Fibroblast of skin of right biceps (primary cell): Measurements from ENCODE around the gene MACROD2.
A peak's percentile ranks its signal among the peaks of the same experiment; 100 is the strongest.

ENCODE experiments used
- DNase-seq: peaks from one replicate; pipeline ENCODE4 v3.0.0-alpha.2; 2013

The MACROD2 gene

DNA sequence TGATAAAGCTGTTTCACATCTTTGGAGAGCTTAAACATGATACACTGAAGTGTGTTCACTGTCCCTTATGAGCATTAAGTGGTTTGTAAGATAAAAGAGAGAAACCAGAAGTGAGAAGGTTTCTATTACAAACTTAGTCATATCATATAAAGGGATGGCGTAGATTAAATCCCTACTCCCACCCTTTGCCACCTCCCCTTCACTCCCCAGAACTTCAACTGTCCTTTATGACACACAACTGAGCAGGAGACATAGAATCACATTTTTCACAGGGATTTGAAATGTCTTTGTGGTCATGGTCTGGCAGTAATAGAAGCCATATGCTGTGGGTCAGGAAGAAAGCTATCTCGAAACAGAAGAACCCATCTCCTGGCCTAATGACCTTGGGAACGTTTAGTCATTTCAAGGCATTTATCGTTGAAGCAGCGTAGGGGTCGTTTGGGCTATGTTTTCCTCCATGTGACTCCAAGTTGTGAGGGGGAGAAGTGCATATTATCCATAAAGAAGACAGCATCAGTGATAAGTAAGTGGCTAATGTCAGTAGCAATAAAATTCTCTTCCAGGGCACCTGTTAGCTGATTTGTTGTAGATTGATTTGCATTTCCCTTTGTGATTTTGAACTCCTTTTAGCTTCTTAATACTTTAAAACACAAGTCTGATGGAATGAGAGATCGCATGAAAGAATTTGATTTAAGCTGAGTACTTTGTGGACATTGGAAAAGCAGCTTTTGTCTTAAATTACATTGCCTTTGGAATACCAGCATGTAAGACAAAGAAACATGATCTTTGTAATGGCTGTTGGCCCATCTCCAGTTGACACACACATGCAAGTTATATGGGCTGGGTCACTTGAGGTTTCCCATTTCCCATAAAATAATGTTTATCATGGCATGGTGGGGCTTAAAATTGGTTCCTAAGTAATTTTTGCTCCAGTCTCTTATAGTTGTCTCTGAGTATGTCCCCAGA lies 843.6 kb downstream of the MACROD2 start:
- peak; percentile 77 for DNase-seq

DNA sequence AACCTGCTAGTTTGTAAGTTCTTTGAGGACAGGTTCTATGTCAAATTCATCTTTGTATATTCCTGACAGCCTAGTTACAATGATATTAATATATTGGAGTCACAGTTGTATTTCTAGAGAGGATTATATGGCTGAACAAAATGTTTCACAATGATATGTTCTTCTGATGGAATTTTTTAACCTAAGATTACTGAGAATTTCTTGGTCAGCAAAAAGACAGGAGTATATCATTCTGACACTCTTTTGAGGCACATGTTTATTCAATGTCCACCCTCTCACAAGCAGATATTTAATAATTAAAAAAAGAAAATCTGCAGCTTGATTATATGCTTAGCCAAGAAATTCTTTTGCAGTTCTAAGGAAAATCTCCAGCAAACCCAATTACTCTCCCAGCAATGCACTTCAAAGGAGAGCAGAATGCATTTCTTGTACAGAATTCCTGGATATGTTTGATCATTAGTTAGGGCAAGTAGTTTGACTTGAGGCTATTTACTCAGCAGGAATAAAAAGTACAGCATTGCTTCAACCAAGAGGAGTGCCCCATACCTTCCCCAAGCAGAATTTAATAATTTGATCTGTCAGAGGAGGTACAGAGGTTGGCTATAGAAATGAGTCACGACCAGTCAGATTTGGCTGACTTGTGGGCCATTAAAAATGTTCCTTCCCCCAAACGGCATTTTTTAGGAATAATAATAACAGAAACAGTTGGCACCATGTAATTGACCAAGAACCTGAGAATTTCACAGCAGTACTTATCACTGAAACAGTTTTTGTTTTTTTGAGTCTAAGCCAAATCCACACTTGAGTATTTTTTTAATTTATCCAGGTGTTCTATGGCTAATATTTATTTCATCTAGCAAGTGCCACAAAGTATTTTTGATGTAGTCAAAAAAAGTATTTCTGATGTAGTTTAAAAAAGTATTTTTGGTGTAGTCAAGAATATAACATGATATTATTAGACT lies 850.2 kb downstream of the MACROD2 start:
- DNase-seq, result no peak

DNA sequence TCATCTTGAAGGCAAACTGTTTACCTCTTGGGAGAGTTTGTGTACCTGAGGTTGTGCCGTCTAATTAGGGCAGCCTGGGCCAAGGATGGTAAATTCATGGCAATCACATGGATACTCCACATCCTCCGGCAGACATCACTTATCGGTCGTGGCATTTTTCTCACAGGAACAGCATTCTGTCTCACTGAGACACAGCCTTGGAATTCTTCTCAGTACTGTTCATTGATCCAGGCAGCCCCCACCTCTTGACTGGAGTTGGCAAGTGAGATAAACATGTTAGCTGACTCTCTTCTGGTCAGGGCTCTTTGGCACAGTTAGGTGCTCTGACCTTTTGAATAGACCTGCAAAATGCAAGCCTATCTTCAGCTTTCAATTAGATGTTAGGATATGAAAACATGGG lies 853.5 kb downstream of the MACROD2 start:
- peak; percentile 10 for DNase-seq

DNA sequence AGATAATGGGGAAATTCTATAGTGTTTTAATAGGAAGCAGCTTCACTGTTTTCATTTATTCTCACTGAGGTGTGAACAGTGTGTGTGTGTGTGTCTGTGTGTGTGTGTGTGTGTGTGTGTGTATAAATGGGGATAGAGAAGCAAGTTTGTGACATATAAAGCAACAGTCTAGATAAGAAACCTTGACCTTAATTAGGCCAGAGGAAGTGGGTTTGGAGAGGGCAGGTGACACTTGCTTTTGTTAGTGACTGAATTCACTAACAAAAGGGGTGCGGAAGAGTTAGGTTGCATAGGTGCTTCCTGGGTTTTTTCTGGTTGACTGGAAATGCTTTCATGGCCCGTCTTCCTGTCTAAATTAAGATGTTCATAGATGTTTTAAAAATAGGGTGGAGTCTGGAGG lies 857.8 kb downstream of the MACROD2 start:
- DNase-seq, result no peak

DNA sequence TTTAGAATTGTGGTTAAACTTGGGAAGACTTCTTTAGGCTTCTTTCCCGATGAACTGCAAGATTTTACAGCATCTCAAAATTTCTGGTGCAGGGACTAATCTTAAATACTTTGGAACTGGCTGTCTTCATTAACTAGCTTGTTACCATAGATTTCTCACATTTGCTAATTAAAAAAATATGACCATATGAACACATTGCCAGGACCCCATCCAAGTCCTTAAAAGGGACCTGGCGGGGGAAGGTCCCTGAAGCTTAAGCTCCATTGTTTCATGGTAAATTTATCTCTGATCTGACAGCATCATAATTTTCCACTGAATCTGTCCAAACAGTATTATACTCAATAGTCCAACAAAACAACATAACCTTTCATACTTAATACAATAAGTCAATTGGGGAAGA lies 859.9 kb downstream of the MACROD2 start:
- no peak for DNase-seq

DNA sequence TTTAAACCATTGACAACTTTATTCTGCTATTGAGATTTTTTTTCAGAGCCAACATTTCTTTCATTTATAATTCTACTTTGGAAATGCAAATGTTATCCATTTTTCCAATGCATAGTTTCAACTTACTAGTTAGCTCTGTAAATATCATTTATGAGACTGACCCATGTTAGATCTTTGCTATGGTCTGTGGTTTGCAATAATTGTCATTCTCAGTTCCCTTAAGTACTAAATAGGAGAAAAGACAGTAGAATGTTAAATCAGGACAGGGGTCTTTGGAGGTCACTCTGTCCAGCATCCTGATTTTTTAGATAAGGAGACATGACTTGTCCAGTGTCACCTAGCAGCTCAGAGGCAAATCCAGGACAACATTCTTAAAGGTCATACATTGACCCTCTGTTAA lies 864.3 kb downstream of the MACROD2 start:
- no peak for DNase-seq

DNA sequence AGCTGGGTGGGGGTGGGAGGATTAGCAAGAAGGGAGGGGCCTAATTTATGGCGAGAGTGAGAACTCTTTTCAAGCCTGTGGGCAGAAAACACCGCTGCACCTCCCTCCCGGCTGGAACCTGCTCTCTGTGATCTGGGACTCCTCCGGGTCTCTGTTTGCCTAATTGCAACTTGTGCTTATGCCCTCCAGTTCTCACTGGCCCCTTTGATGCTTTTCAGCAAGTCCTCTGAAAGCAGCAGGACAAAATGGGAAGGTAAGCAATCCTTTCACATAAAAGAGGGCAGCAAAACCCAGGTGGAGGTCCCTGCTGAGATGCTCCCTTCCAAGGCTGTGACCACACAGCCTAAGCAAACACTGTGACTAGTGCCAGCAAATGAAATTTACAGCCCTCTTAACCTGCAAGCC lies 865.1 kb downstream of the MACROD2 start:
- DNase-seq, result no peak

DNA sequence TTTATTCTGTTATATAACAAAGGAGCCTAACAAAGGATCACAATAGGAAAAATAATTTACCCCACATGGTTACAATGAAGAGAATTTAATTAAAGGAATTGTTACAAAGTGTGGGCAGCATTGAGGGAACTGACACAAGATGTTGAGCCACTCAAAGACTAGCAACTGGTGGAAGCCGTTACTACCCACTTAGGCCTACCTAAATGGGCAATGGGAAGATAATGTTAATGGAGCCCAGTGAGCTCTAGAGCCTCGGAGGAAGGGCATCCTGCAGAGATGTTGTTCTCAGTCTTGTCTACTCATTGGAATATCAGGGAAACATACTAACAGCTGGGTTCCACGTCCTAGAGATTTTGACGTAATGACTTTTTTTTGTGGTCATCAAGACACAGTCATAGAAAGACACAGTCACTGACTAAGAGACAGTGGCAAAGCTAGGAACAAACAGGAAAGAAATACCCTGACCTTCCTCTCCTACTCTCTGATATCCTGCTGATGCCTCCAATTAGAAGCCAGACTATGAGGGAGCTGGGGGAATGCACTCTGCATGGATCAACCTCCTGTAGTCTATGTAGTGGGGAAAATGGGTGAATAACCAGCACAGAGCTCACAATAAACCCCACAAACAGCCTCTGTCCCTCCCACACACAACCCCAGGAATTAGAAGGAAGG lies 865.8 kb downstream of the MACROD2 start:
- no peak for DNase-seq

DNA sequence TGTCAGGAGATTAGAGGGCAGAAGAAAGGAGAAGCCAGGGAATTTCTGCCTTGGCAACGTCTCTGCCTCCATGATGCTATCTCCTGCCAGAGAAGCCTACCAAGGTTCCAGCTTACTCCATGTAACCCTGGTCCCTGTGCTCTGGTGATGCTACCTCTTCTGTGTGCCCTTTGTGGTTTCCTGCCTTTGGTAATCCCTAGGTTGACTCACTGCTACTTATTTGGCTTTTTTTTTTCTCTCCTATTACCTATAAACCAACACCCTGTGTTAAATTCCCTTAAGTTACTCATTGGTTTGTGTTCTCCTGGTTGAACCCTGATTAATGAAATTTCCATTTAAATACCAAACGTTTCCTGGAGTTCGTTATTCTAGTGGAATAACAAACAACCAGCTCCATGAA lies 869.9 kb downstream of the MACROD2 start:
- peak; percentile 30 for DNase-seq

DNA sequence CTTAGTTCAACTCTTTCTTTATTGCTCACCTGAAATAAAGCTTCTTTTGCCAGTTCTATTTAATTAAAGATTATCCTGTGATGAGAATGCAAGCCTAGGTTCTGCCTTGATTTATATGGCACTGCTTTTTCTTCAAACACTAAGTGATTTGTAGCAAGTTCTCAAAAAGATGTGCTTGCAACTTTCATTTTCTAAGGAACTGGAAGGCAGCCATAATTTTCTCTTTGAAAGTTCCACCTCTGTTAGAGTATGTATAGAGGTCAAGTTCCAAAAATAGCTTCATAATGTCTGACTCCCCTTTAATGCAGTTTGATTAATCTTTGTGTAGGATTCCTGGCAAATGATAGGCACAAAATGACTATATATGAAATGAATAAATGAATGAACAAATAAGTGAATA lies 870.4 kb downstream of the MACROD2 start:
- no peak for DNase-seq

DNA sequence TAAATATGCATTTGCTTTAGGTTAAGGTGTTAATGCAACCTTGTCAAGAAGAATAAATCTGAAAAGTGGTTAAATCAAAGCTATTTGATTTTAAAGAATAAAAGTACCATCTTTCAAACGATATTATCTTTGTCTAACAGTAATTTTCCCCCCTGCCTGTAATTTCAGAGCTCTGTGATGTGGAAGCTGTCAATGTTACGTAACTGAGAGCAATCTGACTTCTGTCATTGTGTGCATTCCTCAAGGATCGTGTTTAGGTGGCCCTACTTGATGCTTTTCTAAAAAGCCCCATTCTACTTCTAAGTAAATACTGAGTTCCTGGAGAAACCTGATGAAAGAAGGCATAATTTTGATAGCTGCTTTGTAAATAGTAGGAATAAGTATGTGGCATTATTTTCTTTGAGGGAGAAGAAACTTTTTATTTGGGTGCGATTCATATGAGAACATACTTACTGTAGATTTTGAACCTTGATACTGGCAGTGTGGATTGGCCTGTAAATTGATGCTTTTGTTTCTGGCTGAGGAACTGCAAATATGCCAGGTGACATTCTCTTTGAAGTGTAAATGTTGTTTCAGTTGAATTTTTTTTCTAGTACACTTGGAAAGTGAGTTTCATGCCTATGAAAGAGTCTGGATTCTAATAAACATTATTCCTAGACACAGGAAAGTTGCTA lies 871.7 kb downstream of the MACROD2 start:
- no peak for DNase-seq

DNA sequence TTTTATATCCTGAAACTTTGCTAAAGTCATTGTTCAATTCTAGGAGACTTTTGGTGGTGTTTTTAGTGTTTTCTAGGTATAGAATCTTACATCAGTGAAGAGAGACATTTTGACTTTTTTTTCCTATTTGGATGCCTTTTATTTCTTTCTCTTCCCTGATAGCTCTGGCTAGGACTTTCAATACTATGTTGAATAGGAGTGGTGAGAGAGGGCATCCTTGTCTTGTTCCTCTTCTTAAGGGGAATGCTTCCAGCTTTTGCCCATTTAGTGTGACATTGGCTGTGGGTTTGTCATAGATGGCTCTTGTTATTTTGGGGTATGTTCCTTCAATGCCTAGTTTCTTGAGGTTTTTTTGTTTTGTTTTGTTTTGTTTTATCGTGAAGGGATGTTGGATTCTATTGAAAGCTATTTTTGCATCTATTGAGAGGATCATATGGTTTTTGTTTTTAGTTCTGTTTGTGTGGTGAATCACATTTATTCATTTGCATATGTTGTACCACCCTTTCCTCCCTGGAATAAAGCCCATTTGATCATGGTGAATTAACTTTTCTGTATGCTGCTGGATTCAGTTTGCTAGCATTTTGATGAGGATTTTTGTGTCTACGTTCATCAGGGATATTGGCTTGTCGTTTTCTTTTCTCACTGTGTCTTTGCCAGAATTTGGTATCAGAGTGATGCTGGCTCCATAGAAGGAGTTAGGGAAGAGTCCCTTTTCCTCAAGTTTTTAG lies 882.1 kb downstream of the MACROD2 start:
- peak; percentile 10 for DNase-seq

DNA sequence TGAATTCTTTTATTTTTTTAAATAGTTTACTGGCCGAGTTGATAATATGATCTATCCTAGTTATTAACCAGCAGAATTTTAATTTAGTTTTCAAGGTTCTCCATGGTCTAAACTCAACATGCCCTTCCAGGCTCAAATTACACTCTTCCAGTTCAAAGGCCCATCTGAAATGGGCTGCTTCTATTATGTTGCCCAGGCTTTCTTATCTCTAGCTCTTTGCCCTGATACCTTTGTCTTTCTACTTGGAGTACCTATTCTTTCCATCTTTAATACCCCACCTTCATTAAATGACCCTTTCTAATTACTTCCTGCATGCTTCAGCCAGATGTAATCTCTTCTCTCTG lies 883.3 kb downstream of the MACROD2 start:
- DNase-seq, result no peak

DNA sequence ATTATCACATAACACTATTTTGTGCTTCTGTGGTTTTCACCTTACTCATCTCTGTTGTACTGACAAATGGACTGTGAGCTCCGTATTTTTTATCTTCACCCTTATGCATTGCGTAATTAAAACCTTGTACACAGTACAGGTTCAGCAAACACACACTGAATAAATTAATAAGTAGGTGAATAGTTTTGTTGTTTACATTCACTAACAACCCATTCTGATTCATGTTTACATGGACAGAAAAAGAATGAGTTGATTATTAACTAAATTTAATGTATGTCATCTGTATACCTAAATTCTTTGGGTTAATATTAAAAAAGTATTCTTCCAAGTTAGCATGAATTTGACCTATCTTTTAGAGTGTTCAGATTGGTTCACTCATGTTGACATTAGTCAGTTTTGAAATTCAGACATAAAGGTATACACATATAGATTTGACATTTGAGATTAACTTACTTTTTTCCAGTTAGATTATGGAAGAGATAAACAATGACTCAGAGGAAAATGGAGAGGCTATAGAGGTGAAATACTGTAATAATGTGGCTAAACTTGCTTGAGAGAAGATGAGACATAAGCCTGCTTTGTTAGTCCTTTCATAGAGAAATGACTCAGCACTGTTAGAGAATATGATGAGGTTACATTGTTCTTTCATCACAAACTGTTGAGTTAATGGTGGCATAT lies 883.8 kb downstream of the MACROD2 start:
- peak; percentile 91 for DNase-seq

DNA sequence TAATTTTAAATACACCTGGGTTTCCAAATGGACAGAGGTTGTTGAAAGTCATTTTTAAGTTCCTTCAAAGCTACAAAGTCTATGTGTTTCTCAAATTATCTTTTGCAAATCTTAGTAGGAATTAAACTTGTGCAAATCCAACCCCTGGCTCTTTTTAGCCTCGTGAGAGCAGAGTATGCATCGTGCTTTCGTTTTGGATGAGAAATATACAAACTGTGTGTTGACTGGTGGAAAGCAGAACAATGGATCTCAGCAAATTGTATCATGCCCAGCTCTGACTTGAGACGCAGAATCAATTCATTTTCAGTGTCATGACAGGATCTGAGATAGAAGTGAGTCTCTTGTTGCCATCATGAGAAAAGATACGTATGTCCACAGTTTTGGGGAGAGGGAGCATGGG lies 884.5 kb downstream of the MACROD2 start:
- no peak for DNase-seq

DNA sequence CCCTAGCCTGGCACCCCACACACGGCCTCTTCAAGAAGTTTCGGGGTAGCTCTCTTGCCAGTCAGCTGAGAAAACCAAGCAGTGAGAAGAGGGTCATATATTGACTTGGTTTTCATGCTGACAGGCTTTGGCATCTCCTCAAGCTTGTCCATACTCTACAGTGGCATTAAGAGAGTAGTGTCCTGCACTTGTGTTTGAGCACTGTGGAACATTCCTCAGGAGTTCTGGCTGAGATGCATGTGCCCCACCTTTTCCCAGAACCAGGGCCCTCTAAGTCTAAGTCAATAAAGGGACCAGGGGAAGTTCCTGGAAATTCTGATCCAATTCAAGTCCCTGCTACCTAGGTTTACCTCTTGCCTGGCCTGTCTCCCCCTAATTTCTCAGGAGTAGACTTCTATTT lies 886.2 kb downstream of the MACROD2 start:
- no peak for DNase-seq

DNA sequence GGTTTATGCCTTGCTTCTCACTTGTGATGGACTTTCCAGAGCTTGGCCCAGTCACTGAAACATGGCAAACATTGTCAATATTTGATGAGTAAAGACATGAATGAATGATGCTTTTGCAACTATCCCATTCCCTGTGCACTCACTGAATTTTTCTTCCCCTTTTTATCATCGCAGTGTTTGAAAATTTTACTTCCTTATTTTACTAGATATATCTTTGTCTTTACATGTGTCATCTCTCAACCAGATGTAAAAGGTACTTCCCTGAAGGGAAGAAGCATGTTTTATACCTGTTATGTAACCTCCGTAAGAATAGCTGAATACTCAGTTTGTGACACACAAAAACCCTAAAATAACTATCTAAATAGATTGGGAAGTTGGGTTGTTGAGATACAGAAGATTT lies 886.8 kb downstream of the MACROD2 start:
- DNase-seq, result no peak

DNA sequence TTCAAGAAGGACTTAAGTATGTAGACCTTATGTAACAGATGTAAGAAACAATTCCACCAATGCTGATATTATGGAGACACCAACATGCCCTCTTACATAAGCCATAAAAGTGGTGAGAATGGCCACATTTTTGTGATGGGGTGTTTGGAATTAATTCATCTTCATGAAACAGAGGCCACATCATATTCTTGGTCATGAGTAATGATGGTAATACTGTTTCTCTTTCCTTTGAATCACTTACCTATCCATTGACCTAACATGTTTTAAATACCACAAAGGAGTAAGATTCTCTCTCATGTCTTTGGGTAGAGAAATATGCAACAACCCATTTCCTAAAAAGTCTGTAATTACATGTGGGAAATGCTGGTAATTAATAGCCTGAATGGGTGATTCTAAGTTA lies 887.5 kb downstream of the MACROD2 start:
- DNase-seq, result peak; percentile 8

DNA sequence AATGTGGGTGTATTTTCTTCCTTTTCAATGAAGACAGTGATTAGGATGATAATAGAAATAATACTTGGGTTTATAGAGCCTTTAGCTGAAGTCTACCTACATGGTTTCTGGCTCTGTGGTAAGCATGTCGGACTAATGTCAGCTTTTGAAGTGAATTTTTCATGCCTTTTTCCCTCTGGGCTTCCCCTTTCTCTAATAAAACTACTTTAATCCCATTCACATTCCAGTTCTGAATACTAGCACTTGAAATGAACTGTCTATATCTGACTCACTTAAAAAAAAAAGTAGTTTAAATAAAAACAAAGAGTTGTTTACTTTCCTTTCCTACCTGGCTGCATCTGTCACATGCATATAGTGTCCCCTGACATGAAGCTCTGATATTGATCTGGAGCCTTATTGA lies 888.0 kb downstream of the MACROD2 start:
- no peak for DNase-seq

DNA sequence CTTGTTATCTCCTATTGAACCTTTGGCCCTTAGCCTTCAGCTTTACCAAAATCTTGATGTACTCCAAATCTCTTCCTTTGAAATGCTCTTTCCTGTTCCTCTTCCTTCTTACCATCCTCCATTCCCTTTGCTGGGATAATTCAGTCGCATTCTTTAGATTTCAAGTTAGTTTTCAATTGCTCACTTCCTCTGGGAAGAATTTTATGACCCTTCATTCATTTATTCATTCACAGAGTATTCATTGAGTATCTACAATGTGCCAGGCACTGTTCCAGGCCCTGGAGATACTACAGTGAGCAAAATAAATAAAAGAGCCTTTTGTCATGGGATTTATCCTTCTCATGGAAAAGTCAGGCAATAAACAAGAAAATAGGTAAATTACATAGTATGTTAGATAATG lies 890.3 kb downstream of the MACROD2 start:
- DNase-seq, result peak; percentile 23

DNA sequence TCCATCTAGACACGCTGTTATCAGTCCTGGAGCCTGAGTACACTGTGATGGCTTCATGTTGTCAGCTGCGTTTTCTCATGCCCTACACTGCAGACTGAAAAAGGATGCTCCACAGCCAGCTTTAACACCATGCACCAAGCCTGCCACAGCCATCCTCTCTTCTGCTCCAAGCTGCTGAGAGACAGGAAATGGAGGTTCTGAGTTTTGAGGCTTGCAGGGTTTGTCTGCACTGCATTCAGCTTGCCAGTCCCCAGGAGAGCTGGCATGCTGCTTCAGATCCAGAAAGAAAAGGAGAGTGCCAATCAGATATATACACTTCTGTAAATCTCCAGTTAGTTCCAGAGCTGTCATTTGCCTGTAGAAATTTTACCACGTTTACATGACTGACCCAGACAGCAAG lies 892.8 kb downstream of the MACROD2 start:
- DNase-seq, result no peak
